ENCODE measurements around the gene MTM1. TPM values are rescaled to one million over a fixed set of nuclear protein-coding genes. Genes with fewer than 3 reads are reported as not detected.
A peak's percentile ranks its signal among the peaks of the same experiment; 100 is the strongest.

MTM1 gene
- total RNA-seq, 3 donors from 2014 or later (not counting 1 experiment from before 2014, with no cell fraction given) = 4.8 to 16.6 (median 6.1) TPM

GRCh38 chrX:150572206-150572605 is 3.8 kb downstream of the MTM1 start:
- ATAC-seq (no peak), DNase-seq (no peak)
- peaks cover 15 to 64% of the 10 kb centered on the region in 2 donors for H3K27me3 Mint-ChIP-seq (ENCODE audit: low read depth in 2 of 2)
- H3K9me3 ChIP-seq (ENCODE audit: control insufficient read depth, insufficient read depth, low read length) = no peaks in the 10 kb centered on the region
- H3K4me3 ChIP-seq (ENCODE audit: low read length) = no peak overlapping the region
- intact Hi-C loops (cut with micrococcal nuclease) = no loop called here
- H3K36me3 ChIP-seq (ENCODE audit: control insufficient read depth, insufficient read depth, low read length) = no peaks in the 10 kb centered on the region
- TF ChIP-seq CTCF (IDR thresholded peaks at IDR 0.05) = no peak
- no peak overlapping the region for H3K4me3 Mint-ChIP-seq
- no peaks in the 10 kb centered on the region for H3K36me3 Mint-ChIP-seq
- H3K27me3 ChIP-seq (ENCODE audit: control insufficient read depth, insufficient read depth, low read length) = peaks cover 3% of the 10 kb centered on the region
- no peak overlapping the region for H3K27ac Mint-ChIP-seq
- 63% methylated on average over 1 of the region's 1 CpG for WGBS (ENCODE audit: insufficient coverage)
- H3K4me1 ChIP-seq (ENCODE audit: control insufficient read depth, insufficient read depth, low read length) = peaks cover 51% of the 10 kb centered on the region
- H3K9me3 Mint-ChIP-seq = no peaks in the 10 kb centered on the region
- H3K27ac ChIP-seq (ENCODE audit: low read length) = no peak overlapping the region
- peaks cover 36 to 41% of the 10 kb centered on the region in 2 donors for H3K4me1 Mint-ChIP-seq

DNA sequence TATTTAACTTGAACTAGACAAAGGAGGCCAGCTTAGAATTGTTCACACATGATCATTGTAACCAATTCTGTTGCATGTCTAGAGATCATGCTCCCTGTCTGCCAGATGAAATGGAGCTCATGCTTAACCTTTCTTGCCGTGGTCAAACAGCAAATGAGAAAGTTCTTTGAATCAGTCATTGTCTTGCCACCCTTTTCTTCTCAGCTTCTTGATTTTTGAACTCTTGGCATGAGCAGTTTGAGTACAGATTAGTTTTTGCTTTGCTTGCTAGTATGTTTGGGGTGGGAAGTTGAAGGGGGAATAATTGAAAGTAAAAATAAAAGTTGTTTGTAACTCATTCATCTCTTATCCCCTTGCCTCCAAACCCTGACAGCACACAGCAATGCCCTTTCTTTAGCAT is 4.7 kb downstream of the MTM1 start:
- no peaks in the 10 kb centered on the region for H3K36me3 Mint-ChIP-seq
- peaks cover 33 to 38% of the 10 kb centered on the region in 2 donors for H3K4me1 Mint-ChIP-seq
- Histone ChIP-seq H3K27me3 (ENCODE audit: control insufficient read depth, insufficient read depth, low read length) (peaks cover 3% of the 10 kb centered on the region), H3K27ac (ENCODE audit: low read length) (no peak overlapping the region), H3K4me3 (ENCODE audit: low read length) (no peak overlapping the region), H3K4me1 (ENCODE audit: control insufficient read depth, insufficient read depth, low read length) (peaks cover 50% of the 10 kb centered on the region), H3K36me3 (ENCODE audit: control insufficient read depth, insufficient read depth, low read length) (no peaks in the 10 kb centered on the region), H3K9me3 (ENCODE audit: control insufficient read depth, insufficient read depth, low read length) (no peaks in the 10 kb centered on the region)
- H3K27ac Mint-ChIP-seq = no peak overlapping the region
- H3K4me3 Mint-ChIP-seq = peak overlapping the region; percentile 28
- no peaks in the 10 kb centered on the region for H3K9me3 Mint-ChIP-seq
- ATAC-seq (no peak), DNase-seq (no peak)
- TF ChIP-seq CTCF (IDR thresholded peaks at IDR 0.05) = no peak
- intact Hi-C loops (cut with micrococcal nuclease) = no loop called here
- WGBS (ENCODE audit: insufficient coverage) = 31% methylated on average over 1 of the region's 1 CpG
- H3K27me3 Mint-ChIP-seq (ENCODE audit: low read depth in 2 of 2) = peaks cover 19 to 73% of the 10 kb centered on the region in 2 donors

DNA sequence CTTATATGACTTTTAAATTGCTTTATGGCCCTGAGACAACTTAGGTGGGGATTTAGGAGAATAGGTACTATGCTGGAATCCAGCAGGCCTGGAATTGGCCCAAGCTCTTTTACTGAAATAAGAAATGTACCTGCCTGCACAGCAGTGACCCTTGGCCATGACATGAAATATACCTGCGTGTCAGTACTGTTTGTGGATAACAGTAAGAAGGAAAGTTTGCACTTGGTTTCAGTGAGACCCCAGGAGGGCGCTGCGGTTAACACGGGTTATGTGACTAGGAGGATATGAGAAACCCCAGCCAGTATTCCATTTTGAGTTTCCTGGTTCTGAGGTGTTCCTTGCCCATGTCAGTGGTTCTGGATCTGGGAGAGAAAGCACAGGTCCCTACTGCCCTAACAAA is 5.3 kb downstream of the MTM1 start:
- no peak overlapping the region for H3K27ac ChIP-seq (ENCODE audit: low read length)
- no peaks in the 10 kb centered on the region for H3K36me3 Mint-ChIP-seq
- peaks cover 31 to 37% of the 10 kb centered on the region in 2 donors for H3K4me1 Mint-ChIP-seq
- peak in 2 of 3 donors; percentile 27 to 67 for ATAC-seq
- H3K9me3 Mint-ChIP-seq = no peaks in the 10 kb centered on the region
- no peaks in the 10 kb centered on the region for H3K9me3 ChIP-seq (ENCODE audit: control insufficient read depth, insufficient read depth, low read length)
- peak overlapping the region; percentile 28 for H3K4me3 Mint-ChIP-seq
- peaks cover 3% of the 10 kb centered on the region for H3K27me3 ChIP-seq (ENCODE audit: control insufficient read depth, insufficient read depth, low read length)
- no peak for TF ChIP-seq CTCF (IDR thresholded peaks at IDR 0.05)
- intact Hi-C loops (cut with micrococcal nuclease) = no loop called here
- no peak overlapping the region for H3K4me3 ChIP-seq (ENCODE audit: low read length)
- no peaks in the 10 kb centered on the region for H3K36me3 ChIP-seq (ENCODE audit: control insufficient read depth, insufficient read depth, low read length)
- peaks cover 50% of the 10 kb centered on the region for H3K4me1 ChIP-seq (ENCODE audit: control insufficient read depth, insufficient read depth, low read length)
- no peak overlapping the region for H3K27ac Mint-ChIP-seq
- 21% methylated on average over 4 of the region's 4 CpGs for WGBS (ENCODE audit: insufficient coverage)
- peaks cover 19 to 73% of the 10 kb centered on the region in 2 donors for H3K27me3 Mint-ChIP-seq (ENCODE audit: low read depth in 2 of 2)
- peak; percentile 28 to 44 for DNase-seq
